Neutrophil (primary cell): ENCODE results near the gene CDH20.

Source experiments
- H3K27ac ChIP-seq: fragments of 200-600 bp; sonication (generic); 2 replicates; pipeline ENCODE4 v1.5.1; 2016; ENCODE audit warnings: mild to moderate bottlenecking, moderate library complexity
- H3K27me3 ChIP-seq: fragments of 200-600 bp; sonication (generic); 2 replicates; pipeline ENCODE4 v1.6.0; 2016; ENCODE audit warnings: mild to moderate bottlenecking
- H3K36me3 ChIP-seq: fragments of 200-600 bp; sonication (generic); 2 replicates; pipeline ENCODE4 v1.5.1; 2017
- H3K4me1 ChIP-seq, 2 experiments: fragments of 200-600 bp in 1 of 2; sonication (generic) in 1 of 2; 1 replicate in 1 of 2; 2 replicates in 1 of 2; pipeline versions ENCODE4 v1.5.1 to v1.6.1; 2013 to 2016; ENCODE audit warnings: low read depth in 1 of 2, low read length in 1 of 2, mild to moderate bottlenecking in 1 of 2, moderate library complexity in 1 of 2; ENCODE audit not compliant: control insufficient read depth in 1 of 2, insufficient read depth in 1 of 2
- H3K4me3 ChIP-seq, 2 experiments: fragments of 200-600 bp in 1 of 2; sonication (generic) in 1 of 2; 1 replicate in 1 of 2; 2 replicates in 1 of 2; pipeline ENCODE4 v1.5.1; 2013 to 2016; ENCODE audit warnings: low read depth in 1 of 2, low read length in 1 of 2, mild to moderate bottlenecking in 1 of 2, moderate library complexity in 1 of 2
- H3K9me3 ChIP-seq: fragments of 200-600 bp; sonication (generic); 2 replicates; pipeline ENCODE4 v1.5.1; 2016
- TF ChIP-seq, protein P1 (sequence below): fragments of 200-600 bp; sonication (generic); IDR thresholded peaks from 2 replicates; pipeline ENCODE4 v1.5.1; 2016; ENCODE audit warnings: antibody characterized with exemption

The CDH20 gene

DNA sequence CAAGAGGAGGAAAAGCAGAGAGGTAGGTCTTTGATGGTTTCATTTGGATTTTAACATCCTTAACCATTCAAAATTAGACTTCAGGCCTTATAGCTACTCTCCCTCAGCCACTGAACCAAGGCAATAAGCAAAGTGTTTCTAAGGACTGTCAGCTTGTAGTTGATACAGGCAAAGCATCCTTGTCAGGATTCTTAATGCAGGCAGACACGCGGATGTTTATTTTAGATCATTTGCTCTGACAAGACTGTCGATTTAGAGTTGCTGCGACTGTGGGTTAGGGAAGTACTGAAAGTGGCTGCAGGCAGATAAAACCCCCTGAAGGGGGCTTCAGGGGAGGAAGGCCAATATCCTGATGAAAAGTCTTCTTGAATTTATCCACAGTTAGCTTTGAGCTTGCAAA lies 46.6 kb downstream of the CDH20 start:
- Histone ChIP-seq H3K27me3 (no peaks in the 10 kb centered on the region), H3K4me1 (no peaks in the 10 kb centered on the region), H3K27ac (no peak overlapping the region), H3K4me3 (no peak overlapping the region), H3K36me3 (no peaks in the 10 kb centered on the region), H3K9me3 (no peaks in the 10 kb centered on the region)
- TF ChIP-seq, protein P1, sequence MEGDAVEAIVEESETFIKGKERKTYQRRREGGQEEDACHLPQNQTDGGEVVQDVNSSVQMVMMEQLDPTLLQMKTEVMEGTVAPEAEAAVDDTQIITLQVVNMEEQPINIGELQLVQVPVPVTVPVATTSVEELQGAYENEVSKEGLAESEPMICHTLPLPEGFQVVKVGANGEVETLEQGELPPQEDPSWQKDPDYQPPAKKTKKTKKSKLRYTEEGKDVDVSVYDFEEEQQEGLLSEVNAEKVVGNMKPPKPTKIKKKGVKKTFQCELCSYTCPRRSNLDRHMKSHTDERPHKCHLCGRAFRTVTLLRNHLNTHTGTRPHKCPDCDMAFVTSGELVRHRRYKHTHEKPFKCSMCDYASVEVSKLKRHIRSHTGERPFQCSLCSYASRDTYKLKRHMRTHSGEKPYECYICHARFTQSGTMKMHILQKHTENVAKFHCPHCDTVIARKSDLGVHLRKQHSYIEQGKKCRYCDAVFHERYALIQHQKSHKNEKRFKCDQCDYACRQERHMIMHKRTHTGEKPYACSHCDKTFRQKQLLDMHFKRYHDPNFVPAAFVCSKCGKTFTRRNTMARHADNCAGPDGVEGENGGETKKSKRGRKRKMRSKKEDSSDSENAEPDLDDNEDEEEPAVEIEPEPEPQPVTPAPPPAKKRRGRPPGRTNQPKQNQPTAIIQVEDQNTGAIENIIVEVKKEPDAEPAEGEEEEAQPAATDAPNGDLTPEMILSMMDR: no peak

DNA sequence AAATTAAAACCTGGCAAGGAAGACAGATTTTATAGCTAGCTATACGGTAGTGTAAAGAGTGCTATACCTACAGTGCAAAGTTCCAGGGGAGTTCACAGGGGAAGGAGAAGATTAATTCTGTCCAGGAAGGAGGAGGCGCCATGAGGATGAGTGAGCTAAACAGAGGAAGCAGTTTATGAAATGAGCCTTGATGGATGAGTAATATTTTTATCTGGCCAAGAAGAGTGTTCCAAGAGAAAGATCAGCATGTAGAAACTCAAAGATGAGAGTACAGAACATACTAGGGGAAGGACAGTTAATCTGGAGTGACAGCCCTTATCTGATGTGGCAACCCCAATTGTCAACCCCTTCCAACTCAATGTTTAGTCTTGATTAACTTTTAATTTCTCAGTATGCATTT lies 54.8 kb downstream of the CDH20 start:
- H3K27me3 ChIP-seq: no peaks in the 10 kb centered on the region
- H3K9me3 ChIP-seq: no peaks in the 10 kb centered on the region
- TF ChIP-seq, protein P1: no peak
- H3K4me3 ChIP-seq: no peak overlapping the region
- H3K4me1 ChIP-seq: no peaks in the 10 kb centered on the region
- H3K27ac ChIP-seq: no peak overlapping the region
- no peaks in the 10 kb centered on the region for H3K36me3 ChIP-seq

DNA sequence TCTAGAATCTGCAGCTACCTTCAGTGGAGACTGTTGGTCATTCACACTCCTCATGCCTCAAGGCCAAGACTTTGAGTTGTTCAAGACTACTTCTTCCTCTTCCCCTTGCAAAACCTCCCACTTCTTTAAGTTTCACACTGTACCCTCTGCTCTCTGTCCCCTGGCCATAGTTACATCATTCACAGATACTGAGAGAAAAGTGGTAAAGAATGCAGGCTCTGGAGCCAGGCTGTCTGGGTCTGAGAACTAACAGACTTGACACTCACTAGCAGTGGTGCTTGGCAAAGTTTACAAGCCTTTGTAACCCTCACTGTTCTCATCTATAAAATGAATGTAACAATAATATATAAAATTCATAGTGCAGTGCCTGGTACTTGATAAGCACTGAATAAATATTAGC lies 61.8 kb downstream of the CDH20 start:
- Histone ChIP-seq H3K4me3 (no peak overlapping the region), H3K27me3 (no peaks in the 10 kb centered on the region), H3K9me3 (no peaks in the 10 kb centered on the region), H3K36me3 (no peaks in the 10 kb centered on the region), H3K27ac (no peak overlapping the region), H3K4me1 (no peaks in the 10 kb centered on the region)
- TF ChIP-seq, protein P1: no peak

DNA sequence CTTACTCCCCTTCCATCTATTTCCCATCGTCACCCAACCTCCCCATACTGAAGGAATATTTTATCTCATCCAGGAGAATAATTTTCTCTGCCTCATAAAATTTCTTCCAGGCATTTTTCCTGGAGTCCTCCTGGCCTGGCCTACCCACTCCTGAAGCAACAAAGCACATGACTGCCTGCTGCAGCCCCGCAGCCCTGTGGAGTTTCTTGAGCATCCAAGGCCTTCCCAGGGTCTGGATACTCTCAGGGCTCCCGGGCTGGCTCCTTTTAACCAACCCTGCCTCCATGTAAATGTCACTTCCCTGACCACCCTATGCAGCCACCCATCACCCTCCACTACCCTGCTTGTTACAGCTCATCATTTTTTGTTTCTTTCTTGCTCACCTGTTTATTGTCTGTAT lies 64.0 kb downstream of the CDH20 start:
- Histone ChIP-seq H3K27me3 (no peaks in the 10 kb centered on the region), H3K27ac (no peak overlapping the region), H3K4me1 (no peaks in the 10 kb centered on the region), H3K9me3 (no peaks in the 10 kb centered on the region), H3K36me3 (no peaks in the 10 kb centered on the region), H3K4me3 (no peak overlapping the region)
- TF ChIP-seq, protein P1: no peak

DNA sequence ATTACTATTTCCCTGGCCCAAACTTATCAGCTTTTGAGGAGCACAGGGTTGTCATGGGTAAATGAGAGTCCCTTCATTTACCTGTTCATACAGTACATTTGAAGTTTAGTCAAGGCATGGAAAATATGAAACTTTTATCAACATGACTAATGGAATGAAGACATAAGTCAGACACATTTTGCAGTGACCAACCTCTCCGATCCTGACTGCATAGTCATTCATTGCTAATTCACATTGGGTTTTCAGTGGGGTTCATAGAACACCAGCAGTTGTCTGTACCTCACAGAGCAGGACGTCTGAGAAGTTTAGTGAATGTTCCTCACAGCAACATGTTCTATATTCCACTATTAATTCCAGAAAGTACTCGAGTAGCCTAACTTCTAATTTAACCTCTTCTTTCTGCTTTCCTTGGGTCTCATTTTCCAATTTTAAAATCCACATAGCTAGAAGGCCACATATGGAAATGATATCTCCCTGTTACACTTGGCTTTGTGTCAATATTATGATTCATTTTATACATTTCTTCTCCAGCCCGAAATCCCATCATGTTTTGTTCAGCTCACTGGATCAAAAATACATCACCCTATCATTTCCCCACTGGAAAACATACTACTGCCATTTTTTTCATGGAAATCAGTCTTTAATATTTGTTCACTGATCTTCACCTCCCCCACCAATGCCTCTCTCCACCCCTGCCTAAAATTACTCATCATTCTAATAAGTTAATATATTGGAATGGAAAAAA lies 65.9 kb downstream of the CDH20 start:
- Histone ChIP-seq H3K4me3 (no peak overlapping the region), H3K27ac (no peak overlapping the region), H3K27me3 (no peaks in the 10 kb centered on the region), H3K36me3 (no peaks in the 10 kb centered on the region), H3K4me1 (no peaks in the 10 kb centered on the region), H3K9me3 (no peaks in the 10 kb centered on the region)
- TF ChIP-seq, protein P1: no peak
